H1 (cell line): ENCODE data around the gene RANBP3L. TPM values are rescaled to one million over a fixed set of nuclear protein-coding genes. Genes with fewer than 3 reads are reported as not detected.
A peak's percentile ranks its signal among the peaks of the same experiment; 100 is the strongest.

Experiments used
- BRCA1 ChIP-seq: IDR thresholded peaks from 2 replicates; pipeline ENCODE4 v1.6.1; 2012; ENCODE audit warnings: low read depth, low read length, improper control_type of control experiment
- CEBPB ChIP-seq: IDR thresholded peaks from 2 replicates; pipeline ENCODE4 v1.6.1; 2012; ENCODE audit warnings: low read depth, low read length
- EZH2 ChIP-seq: fragments of 200-600 bp; sonication (generic); IDR thresholded peaks from 2 replicates; pipeline ENCODE4 v1.7.1; 2012; ENCODE audit warnings: low read depth, mild to moderate bottlenecking, moderate library complexity, low read length, inconsistent platforms; ENCODE audit not compliant: severe bottlenecking
- KDM1A ChIP-seq: fragments of 200-600, 300-600 bp; sonication (generic); IDR thresholded peaks from 2 replicates; pipeline ENCODE4 v1.7.1; 2016; ENCODE audit warnings: mild to moderate bottlenecking, low read length, borderline replicate concordance
- RAD21 ChIP-seq, 2 experiments: IDR thresholded peaks in 1 of 2; conservative IDR thresholded peaks in 1 of 2; 2 replicates each; pipeline ENCODE4 v1.6.1; 2011; ENCODE audit warnings: low read depth in 2 of 2, low read length in 2 of 2, improper control_type of control experiment in 1 of 2, inconsistent platforms in 1 of 2, mild to moderate bottlenecking in 1 of 2, moderate library complexity in 1 of 2
- SAP30 ChIP-seq: fragments of 300-600 bp; sonication (generic); IDR thresholded peaks from 2 replicates; pipeline ENCODE4 v1.7.1; 2012; ENCODE audit warnings: low read length, moderate library complexity, mild to moderate bottlenecking, inconsistent platforms; ENCODE audit not compliant: insufficient read depth, insufficient replicate concordance
- TAF1 ChIP-seq: IDR thresholded peaks from 2 replicates; pipeline ENCODE4 v1.6.1; 2011; ENCODE audit warnings: mild to moderate bottlenecking, low read depth, low read length
- polyA plus RNA-seq, 7 experiments: library from polyadenylated mRNA; depleted of rRNA in 3 of 7; stranded (reverse) in 5 of 7; unstranded in 2 of 7; fragments of >200 nt in 5 of 7; fragments of 200-250 nt in 2 of 7; gene quantifications; 1 replicate in 5 of 7; 2 replicates in 1 of 7; 4 replicates in 1 of 7; pipeline versions ENCODE4 v1.2.1 to v1.2.3, GENCODE V29; 2011 to 2013; ENCODE audit warnings: missing spikeins in 2 of 7, mixed read lengths in 2 of 7
- total RNA-seq: library from RNA; stranded (reverse); fragmentation: NEBNext Ultra II Directional; extraction: Animal tissue kit (Norgen Biotek cat#: 25700); gene quantifications from 2 replicates; pipeline ENCODE4 v1.2.1, GENCODE V29; 2021
- TF ChIP-seq, protein P1 (sequence below): fragments of 300-600 bp; sonication (generic); IDR thresholded peaks from 2 replicates; pipeline ENCODE4 v1.7.1; 2012; ENCODE audit warnings: low read length, moderate library complexity, mild to moderate bottlenecking, inconsistent platforms; ENCODE audit not compliant: insufficient replicate concordance

The RANBP3L gene
- total and polyA plus RNA-seq, 2 of the 8 experiments (the other 6 are each of a cell fraction or from before 2014, with no cell fraction given), result not detected

DNA sequence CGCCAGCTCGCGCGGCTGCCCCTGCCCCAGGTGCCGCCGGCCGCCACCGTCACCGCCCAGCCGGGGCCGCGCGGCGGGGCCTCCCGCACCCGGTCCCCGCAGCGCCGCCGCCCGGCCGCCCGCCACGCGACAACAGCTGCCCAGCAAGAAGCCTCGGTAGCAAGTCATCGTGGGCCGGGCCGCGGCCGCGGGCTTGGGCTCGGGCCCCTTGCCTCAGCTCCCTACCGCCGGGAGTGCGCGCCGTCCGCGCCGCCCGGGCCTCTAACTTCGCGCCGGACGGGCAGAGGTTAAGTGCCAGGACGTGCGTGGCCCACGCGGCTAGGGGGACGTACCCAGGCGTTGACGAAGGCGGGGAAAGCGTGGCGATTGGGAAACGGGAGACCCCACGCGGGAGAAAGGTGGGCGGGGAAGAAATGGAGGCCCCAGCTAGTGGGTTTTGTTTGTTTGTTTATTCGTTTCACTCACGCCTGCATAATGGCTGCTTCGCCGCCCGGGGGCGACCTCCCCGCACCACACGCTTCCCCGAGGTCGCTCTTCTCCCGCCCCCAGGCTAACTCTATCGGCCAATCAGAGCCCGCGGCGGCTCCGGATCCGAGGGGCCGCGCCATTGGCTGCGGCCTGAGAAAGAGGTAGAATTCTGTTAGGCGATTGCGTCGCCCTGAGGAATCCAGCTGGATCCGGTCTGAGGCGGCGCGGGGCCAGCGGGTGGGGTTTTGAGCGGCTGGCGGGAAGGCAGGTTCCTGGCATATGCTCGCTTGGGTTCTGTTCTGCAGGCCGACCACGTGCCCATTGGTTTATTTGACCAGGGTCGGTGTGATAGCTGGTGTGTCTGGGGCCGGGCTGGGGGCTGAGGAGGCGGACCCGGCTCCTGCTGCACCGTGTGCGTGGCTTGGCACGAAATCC is 59.8 kb downstream of the RANBP3L start, which contains the start of gene NADK2 (continued):
- TF ChIP-seq, protein P1, sequence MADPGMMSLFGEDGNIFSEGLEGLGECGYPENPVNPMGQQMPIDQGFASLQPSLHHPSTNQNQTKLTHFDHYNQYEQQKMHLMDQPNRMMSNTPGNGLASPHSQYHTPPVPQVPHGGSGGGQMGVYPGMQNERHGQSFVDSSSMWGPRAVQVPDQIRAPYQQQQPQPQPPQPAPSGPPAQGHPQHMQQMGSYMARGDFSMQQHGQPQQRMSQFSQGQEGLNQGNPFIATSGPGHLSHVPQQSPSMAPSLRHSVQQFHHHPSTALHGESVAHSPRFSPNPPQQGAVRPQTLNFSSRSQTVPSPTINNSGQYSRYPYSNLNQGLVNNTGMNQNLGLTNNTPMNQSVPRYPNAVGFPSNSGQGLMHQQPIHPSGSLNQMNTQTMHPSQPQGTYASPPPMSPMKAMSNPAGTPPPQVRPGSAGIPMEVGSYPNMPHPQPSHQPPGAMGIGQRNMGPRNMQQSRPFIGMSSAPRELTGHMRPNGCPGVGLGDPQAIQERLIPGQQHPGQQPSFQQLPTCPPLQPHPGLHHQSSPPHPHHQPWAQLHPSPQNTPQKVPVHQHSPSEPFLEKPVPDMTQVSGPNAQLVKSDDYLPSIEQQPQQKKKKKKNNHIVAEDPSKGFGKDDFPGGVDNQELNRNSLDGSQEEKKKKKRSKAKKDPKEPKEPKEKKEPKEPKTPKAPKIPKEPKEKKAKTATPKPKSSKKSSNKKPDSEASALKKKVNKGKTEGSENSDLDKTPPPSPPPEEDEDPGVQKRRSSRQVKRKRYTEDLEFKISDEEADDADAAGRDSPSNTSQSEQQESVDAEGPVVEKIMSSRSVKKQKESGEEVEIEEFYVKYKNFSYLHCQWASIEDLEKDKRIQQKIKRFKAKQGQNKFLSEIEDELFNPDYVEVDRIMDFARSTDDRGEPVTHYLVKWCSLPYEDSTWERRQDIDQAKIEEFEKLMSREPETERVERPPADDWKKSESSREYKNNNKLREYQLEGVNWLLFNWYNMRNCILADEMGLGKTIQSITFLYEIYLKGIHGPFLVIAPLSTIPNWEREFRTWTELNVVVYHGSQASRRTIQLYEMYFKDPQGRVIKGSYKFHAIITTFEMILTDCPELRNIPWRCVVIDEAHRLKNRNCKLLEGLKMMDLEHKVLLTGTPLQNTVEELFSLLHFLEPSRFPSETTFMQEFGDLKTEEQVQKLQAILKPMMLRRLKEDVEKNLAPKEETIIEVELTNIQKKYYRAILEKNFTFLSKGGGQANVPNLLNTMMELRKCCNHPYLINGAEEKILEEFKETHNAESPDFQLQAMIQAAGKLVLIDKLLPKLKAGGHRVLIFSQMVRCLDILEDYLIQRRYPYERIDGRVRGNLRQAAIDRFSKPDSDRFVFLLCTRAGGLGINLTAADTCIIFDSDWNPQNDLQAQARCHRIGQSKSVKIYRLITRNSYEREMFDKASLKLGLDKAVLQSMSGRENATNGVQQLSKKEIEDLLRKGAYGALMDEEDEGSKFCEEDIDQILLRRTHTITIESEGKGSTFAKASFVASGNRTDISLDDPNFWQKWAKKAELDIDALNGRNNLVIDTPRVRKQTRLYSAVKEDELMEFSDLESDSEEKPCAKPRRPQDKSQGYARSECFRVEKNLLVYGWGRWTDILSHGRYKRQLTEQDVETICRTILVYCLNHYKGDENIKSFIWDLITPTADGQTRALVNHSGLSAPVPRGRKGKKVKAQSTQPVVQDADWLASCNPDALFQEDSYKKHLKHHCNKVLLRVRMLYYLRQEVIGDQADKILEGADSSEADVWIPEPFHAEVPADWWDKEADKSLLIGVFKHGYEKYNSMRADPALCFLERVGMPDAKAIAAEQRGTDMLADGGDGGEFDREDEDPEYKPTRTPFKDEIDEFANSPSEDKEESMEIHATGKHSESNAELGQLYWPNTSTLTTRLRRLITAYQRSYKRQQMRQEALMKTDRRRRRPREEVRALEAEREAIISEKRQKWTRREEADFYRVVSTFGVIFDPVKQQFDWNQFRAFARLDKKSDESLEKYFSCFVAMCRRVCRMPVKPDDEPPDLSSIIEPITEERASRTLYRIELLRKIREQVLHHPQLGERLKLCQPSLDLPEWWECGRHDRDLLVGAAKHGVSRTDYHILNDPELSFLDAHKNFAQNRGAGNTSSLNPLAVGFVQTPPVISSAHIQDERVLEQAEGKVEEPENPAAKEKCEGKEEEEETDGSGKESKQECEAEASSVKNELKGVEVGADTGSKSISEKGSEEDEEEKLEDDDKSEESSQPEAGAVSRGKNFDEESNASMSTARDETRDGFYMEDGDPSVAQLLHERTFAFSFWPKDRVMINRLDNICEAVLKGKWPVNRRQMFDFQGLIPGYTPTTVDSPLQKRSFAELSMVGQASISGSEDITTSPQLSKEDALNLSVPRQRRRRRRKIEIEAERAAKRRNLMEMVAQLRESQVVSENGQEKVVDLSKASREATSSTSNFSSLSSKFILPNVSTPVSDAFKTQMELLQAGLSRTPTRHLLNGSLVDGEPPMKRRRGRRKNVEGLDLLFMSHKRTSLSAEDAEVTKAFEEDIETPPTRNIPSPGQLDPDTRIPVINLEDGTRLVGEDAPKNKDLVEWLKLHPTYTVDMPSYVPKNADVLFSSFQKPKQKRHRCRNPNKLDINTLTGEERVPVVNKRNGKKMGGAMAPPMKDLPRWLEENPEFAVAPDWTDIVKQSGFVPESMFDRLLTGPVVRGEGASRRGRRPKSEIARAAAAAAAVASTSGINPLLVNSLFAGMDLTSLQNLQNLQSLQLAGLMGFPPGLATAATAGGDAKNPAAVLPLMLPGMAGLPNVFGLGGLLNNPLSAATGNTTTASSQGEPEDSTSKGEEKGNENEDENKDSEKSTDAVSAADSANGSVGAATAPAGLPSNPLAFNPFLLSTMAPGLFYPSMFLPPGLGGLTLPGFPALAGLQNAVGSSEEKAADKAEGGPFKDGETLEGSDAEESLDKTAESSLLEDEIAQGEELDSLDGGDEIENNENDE, result no peak
- TF ChIP-seq KDM1A (0 out of 2 replicates have a peak, but pooled peaks have one; percentile 40), TAF1 (peak; percentile 63), SAP30 (no peak), EZH2 (no peak), BRCA1 (no peak), CEBPB (peak; percentile 72), RAD21 (IDR thresholded peaks at IDR 0.05 in 1 of 2, conservative IDR thresholded peaks at IDR 0.05 in 1 of 2; ENCODE audit: low read depth in 2 of 2, low read length in 2 of 2) (peak; percentile 47 to 60)
